ENCODE measurements around the gene IPPK.

DNA sequence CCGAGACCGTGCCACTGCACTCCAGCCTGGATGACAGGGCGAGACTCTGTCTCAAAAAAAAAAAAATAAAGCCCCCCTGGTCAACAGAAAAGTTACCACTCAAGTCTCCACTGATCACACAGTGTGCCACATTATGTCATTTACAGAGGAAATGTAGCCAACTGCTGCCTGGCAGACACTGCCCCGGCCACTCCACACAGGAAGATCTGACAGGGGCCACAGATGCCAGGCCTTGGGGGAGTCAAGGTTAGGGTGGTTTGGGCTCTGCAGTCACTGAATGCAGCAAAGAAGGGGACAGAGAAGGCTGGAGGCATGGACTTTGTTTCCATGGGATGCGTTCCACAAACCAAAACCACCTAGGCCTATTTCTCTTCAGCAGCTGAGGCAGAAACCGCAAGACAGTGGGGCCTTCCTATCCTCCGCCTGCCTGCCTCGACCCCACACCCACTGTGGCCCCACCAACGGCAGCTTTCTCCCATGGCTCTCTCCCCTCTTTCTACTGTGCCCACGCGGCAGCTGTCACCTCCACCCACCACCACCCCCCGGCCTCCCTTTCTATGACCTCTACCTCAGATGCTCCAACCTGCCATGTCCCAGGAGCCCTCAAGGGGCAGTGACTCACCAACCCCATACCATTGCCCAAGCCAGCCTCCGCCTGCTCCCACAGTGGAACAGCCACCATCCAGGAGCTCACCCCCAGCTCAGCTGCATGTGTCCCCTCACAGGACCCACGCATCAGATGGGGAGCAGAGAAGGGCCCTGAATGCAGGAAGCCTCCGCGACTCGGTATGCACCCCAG lies 12.4 kb downstream of the IPPK start:
- TF ChIP-seq POLR2AphosphoS5 (IDR thresholded peaks at IDR 0.05; ENCODE audit: low read depth, low read length) (no peak), POLR2A (IDR thresholded peaks at IDR 0.05; ENCODE audit: low read depth, low read length) (no peak)

Data from GM12892 (cell line).